Ovary (tissue), 3 donors: Measurements from ENCODE around the gene GPER1.

ENCODE experiments used
- CTCF ChIP-seq, 3 donors: fragments of 450-650 bp in 2 of 3; fragments of 200-600 bp in 1 of 3; IDR thresholded peaks; one replicate each; pipeline versions ENCODE4 v1.5.1 to v1.8.0; 2016 to 2022; ENCODE audit warnings: antibody characterized with exemption in 3 of 3, mild to moderate bottlenecking in 1 of 3
- EP300 ChIP-seq: sonication (generic); formaldehyde crosslinking; IDR thresholded peaks from one replicate; pipeline ENCODE4 v1.6.1; 2017; ENCODE audit warnings: antibody characterized with exemption
- POLR2A ChIP-seq: fragments of 450-650 bp; IDR thresholded peaks from one replicate; pipeline ENCODE4 v1.6.1; 2017; ENCODE audit warnings: antibody characterized with exemption, mild to moderate bottlenecking, moderate library complexity
- donor health status: DM: no; HTN: no; CAD: no.

DNA sequence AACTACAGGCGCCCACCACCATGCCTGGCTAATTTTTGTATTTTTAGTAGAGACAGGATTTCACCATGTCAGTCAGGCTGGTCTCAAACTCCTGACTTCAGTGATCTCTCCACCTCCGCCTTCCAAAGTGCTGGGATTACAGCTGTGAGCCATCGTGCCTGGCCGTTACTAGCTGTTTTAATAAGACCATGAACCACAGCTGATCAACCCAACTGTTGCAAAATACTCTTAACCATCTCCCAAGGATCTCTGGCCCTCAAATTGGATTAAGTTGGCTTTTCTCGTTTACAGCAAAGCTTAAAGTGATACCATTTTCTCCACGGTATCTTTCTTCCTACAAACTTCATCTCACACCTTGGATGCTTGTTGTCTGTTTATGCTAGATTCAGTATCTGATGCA, 53.7 kb downstream of the GPER1 start:
- no peak for TF ChIP-seq POLR2A
- TF ChIP-seq CTCF (IDR thresholded peaks at IDR 0.05), result no peak
- TF ChIP-seq EP300, result no peak
